Hematopoietic multipotent progenitor cell treated with erythropoietin and hydrocortisone succinate and interleukin-3 and kit ligand, for 8 days (in vitro differentiated cells): Measurements from ENCODE around the gene SKA3.
"Not testable (repeated sequence)": the region's sequence is repeated elsewhere in the genome, so short reads cannot be mapped to it uniquely, and the experiment has no call there.

Experiments
- DNase-seq: peaks from one replicate; pipeline ENCODE4 v3.0.0-alpha.2; 2015

The SKA3 gene

DNA sequence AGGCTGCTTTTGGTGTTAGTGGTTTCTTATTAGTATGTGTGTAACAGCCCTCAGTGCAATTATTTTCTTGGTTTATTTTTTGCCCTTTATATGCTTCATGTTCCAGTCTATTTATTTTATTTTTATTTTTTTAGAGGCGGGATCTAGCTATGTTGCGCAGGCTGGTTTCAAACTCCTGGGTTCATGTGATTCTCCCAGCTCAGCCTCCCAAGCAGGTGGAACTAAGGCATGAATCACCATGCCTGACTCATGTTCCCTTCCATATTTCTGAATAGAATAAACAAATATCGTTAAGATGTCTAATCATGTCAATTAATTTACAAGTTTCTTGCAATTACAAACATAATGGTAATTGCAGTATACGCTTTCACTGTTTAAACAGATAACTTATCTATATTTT is 11.7 kb downstream of the SKA3 start:
- DNase-seq: no peak

DNA sequence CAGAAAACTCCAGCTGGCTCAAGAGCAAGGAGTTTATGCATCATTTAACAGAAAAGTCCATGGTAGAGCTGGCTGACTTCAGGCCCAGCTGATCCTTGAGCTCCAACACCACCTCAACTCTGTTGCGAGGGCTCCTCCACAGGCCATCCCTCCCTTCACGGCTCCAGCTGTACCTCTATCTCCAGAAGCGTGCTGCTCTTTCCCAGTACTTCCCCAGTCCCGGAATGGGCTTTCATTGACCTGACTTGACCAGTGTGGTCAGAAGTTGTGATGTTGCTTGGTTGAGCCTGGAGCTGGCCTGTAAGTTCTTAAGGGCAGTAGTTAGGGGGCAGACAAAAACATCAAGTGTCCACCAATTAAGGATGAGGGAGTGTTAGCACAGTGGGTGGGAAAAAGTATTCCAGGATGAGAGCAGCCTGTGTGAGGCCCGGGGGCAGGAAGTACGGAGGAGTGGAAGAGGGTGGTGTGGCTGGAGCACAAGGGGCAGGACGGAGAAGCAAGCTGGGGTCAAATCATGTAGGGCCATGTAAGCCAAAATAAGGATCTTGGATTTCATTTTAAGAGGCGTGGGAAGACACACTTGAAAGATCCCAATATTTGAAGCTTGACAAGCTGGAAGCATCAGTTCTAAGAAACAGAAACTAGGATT is 24.0 kb downstream of the SKA3 start:
- no peak for DNase-seq

DNA sequence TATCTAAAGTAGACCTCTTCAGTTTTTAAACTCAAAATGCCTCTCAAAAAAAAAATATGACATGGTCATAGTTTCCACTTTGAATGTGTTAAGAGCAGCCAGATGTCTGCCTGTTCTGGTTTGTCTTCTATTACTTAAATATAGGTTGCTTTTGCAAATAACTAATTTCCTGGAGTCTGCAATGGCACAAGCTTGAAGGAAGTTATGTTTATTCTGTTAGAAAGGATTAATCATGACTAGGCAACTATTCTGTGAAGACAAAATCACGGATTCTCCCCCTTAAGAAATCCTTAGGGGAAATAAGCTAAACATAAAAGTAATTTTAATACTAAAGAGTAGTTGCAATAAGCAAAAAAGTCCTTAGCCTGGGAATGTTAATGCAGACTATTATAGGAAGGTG is 26.3 kb downstream of the SKA3 start:
- no peak for DNase-seq

- no peak for DNase-seq
These were observed 26.8 kb downstream of the SKA3 start for GRCh38 chr13:21149568-21149967.

DNA sequence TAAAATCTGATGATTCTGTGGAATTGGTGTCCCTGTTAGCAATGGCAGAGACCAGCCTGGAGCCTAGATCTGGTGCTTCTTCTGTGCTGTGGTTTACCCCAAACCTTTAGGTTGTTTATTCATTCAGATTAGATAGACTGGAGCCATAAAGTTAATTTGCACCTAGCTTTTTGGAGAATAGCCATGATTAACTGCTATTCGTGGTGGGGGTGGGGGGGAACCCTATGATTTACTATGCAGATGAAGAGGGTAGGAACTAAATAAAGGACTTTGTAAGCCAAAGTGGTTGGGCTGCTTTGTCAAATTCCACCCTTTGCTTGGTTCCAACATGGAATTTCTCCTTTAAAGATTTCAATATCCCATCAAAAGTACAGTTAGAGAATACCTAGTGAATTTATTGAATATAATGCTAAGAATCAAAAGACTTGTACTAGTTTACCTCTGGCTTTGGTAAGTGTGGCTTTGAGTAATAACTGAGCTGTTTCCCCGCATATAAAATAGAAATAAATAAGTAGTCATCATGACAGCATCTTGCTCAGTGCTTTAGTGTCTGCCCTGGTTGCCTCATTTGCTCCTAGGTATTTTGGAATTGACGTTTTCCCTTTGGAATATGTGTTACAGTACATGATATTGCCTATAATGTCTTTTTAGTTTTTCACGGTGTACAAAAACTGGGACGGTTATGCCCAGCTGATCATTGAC is 27.6 kb downstream of the SKA3 start:
- DNase-seq: no peak

DNA sequence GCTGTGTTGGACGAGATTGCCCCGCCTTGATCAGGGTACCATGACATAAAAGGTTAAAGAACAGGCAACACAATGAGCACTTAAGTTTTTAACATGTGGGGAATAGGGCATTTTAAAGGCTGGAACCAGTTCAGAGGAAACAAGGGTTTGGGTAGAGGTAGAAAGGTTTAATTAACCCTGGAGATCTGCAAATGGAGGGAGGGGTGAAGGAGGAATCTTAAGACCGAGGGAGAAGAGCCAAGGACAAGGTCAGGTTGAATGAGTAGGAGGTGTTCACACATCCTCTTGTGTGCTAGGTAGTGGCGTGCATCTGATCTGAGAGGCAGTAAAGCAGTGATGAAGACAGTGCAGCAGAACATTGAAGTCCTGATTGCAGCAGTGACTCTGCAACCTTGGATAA is 28.5 kb downstream of the SKA3 start:
- no peak for DNase-seq

- DNase-seq: no peak
These were observed 33.6 kb downstream of the SKA3 start for GRCh38 chr13:21142766-21143165.

DNA sequence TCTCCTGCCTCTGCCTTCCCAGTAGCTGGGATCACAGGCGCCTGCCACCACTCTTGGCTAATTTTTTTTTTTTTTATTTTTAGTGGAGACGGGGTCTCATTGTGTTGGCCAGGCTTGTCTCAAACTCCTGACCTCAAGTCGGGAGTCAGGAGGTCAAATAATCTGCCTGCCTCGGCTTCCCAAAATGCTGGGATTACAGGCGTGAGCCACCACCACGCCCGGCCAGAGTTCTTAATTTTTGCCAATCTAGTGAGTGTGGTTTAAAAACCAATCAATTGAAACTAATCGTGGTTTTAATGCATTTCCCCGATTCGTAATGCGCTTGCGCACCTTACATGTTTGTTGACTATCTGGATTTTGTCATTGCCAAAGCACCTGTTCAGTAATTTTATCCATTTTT is 37.0 kb downstream of the SKA3 start:
- no peak for DNase-seq

DNA sequence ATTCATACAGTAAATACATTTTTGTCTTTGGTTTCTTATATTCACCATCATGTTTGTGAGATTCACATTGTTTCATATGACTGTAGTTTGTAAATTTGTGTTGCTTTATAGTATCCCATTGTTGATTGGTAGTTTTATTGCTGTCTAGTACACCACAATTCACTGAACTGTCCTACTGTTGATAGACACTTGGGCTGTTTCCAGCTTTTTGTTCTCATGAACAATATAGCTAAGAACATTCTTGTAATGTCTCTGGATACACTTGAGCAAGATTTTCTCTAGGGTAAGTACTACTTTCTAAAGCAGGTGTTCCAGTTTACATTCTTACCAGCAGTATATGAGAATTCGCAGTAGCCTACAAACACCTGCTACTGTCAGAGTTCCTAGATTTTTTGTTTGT is 37.8 kb downstream of the SKA3 start:
- no peak for DNase-seq

GRCh38 chr13:21137696-21138095 is 38.7 kb downstream of the SKA3 start:
- DNase-seq: no peak

- not testable (repeated sequence) for DNase-seq
These were observed 40.5 kb downstream of the SKA3 start for GRCh38 chr13:21135833-21136232.

GRCh38 chr13:21134475-21134874 is 41.9 kb downstream of the SKA3 start:
- no peak for DNase-seq

- no peak for DNase-seq
These were observed 43.3 kb downstream of the SKA3 start for GRCh38 chr13:21133077-21133476.

- DNase-seq: no peak
These were observed 46.2 kb downstream of the SKA3 start for GRCh38 chr13:21130116-21130515.

DNA sequence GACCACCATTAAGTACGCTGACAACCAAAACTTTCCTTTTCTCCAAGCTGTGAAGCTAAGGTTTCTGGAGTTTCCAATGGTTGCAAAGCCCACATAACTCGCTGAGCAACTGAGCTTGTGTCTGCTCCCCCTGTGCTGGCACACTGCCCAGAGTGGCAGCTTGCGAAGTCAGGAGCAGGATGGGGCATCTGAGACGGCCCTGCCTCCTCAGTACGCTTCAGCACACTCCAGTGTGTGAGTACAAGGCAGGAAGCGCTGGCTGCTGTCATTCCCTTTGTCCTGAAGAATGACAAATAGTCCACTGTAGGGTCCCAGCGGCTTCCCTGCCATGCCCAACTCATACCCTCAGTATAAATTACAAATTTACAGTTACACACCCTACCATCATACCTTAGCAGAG is 51.5 kb downstream of the SKA3 start:
- DNase-seq: peak; percentile 61

- no peak for DNase-seq
These were observed 52.4 kb downstream of the SKA3 start for GRCh38 chr13:21123956-21124355.

GRCh38 chr13:21121616-21122015 is 54.7 kb downstream of the SKA3 start:
- DNase-seq: no peak

- no peak for DNase-seq
These were observed 56.2 kb downstream of the SKA3 start for GRCh38 chr13:21120191-21120590.

DNA sequence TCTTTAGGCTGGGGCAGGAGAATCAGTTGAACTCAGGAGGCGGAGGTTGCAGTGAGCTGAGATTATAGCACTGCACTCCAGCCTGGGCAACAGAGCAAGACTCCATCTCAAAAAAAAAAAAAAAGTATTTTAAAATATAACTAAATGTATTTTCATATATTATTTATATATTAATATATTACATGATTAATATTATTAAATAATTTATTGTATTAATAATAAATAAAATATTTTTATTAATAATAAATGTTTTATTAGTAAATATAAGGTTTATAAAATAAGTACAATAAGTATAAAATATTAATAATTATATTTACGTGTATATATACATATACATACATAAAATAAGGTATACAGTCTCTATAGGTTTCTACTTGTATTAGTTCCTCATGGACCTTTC is 56.8 kb downstream of the SKA3 start:
- DNase-seq: no peak

DNA sequence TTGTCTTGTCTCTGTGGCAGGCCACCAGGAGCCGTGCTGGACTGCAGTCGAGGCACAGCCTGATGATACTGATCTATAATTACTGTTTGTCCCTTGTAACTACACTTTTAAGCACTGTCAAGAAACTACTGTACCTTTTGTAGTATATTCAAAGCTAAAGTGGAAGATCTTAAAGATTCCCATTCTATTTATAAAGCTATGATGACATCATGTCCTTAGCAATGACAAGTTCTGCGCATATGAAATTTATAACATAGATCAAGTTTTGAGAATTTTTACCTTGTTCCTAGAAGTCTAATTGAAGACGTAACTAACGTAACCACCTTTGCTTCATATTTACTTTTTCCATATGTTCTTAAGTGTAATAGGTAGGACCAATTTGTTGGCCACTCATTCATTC is 58.2 kb downstream of the SKA3 start:
- no peak for DNase-seq

GRCh38 chr13:21117104-21117809 is 59.1 kb downstream of the SKA3 start:
- DNase-seq: no peak

DNA sequence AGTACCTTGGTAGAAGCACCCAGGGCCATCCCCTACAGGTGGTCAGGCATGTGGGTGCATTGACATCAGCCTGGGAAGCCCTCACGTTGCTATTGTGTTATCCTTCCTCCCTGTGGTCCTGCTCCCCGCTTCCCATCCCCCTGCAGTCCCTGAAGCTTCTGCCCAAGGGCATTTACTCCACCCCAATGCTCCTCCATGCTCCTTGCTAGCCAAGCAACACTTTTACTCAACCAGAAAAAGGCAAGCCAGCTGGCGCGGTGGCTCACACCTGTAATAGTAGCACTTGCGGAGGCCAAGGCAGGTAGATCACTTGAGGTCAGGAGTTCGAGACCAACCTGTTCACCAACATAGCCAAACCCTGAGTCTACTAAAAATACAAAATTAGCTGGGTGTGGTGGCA is 60.2 kb downstream of the SKA3 start:
- no peak for DNase-seq

GRCh38 chr13:21115231-21115630 is 61.1 kb downstream of the SKA3 start:
- DNase-seq: no peak

GRCh38 chr13:21111546-21111945 is 64.8 kb downstream of the SKA3 start:
- no peak for DNase-seq
